CD14-positive monocyte (primary cell): Measurements from ENCODE around the gene RTP5. TPM values are rescaled to one million over a fixed set of nuclear protein-coding genes. Genes with fewer than 3 reads are reported as not detected.
"Not testable (repeated sequence)": the region's sequence is repeated elsewhere in the genome, so short reads cannot be mapped to it uniquely, and the experiment has no call there.

ENCODE experiments used
- DNase-seq, 3 donors: peaks; one replicate each; pipeline ENCODE4 v3.0.0-alpha.2; 2011 to 2022
- H2AFZ ChIP-seq: 2 replicates; pipeline ENCODE4 v1.6.0; 2012; ENCODE audit warnings: mild to moderate bottlenecking, low read depth, low read length, inconsistent platforms; ENCODE audit not compliant: insufficient read depth, poor library complexity, severe bottlenecking
- H3K27ac ChIP-seq, 2 donors: 1 replicate in 1 of 2; 2 replicates in 1 of 2; pipeline ENCODE4 v1.5.1; 2012 to 2013; ENCODE audit warnings: low read length in 2 of 2, control low read depth in 1 of 2, inconsistent platforms in 1 of 2, low read depth in 1 of 2, mild to moderate bottlenecking in 1 of 2
- H3K27me3 ChIP-seq, 2 donors: one replicate each; pipeline versions ENCODE4 v1.6.0 to v1.6.1; 2011 to 2013; ENCODE audit warnings: low read length in 2 of 2; ENCODE audit not compliant: control insufficient read depth in 2 of 2, insufficient read depth in 2 of 2
- H3K36me3 ChIP-seq, 2 donors: replicated peaks in 1 of 2; 1 replicate in 1 of 2; 2 replicates in 1 of 2; pipeline versions ENCODE4 v1.5.1 to v1.6.1; 2012 to 2013; ENCODE audit warnings: low read length in 2 of 2, control low read depth in 1 of 2, inconsistent platforms in 1 of 2, mild to moderate bottlenecking in 1 of 2; ENCODE audit not compliant: insufficient read depth in 2 of 2, control insufficient read depth in 1 of 2
- H3K4me1 ChIP-seq, 2 donors: 1 replicate in 1 of 2; 2 replicates in 1 of 2; pipeline versions ENCODE4 v1.5.1 to v1.6.1; 2012 to 2013; ENCODE audit warnings: low read length in 2 of 2, control low read depth in 1 of 2, inconsistent platforms in 1 of 2, mild to moderate bottlenecking in 1 of 2, moderate library complexity in 1 of 2; ENCODE audit not compliant: insufficient read depth in 2 of 2, control insufficient read depth in 1 of 2
- H3K4me2 ChIP-seq: replicated peaks from 2 replicates; pipeline ENCODE3; 2012; ENCODE audit warnings: low read length, moderate library complexity, mild to moderate bottlenecking; ENCODE audit not compliant: poor library complexity, severe bottlenecking; ENCODE audit errors: extremely low read depth
- H3K4me3 ChIP-seq, 3 experiments: fragments of 200-600 bp in 1 of 3; sonication (generic) in 1 of 3; replicated peaks in 1 of 3; 1 replicate in 2 of 3; 2 replicates in 1 of 3; pipeline ENCODE4 v1.5.1; 2011 to 2013; ENCODE audit warnings: low read length in 3 of 3, mild to moderate bottlenecking in 3 of 3, control low read depth in 2 of 3, low read depth in 2 of 3, inconsistent platforms in 1 of 3, moderate library complexity in 1 of 3
- H3K79me2 ChIP-seq: 2 replicates; pipeline ENCODE4 v1.6.0; 2012; ENCODE audit warnings: mild to moderate bottlenecking, control low read depth, inconsistent platforms, low read length, moderate library complexity; ENCODE audit not compliant: insufficient read depth
- H3K9ac ChIP-seq: 2 replicates; pipeline ENCODE4 v1.6.0; 2017; ENCODE audit warnings: low read length, mild to moderate bottlenecking; ENCODE audit not compliant: insufficient read depth, poor library complexity, severe bottlenecking
- H3K9me3 ChIP-seq, 2 donors: replicated peaks in 1 of 2; 1 replicate in 1 of 2; 2 replicates in 1 of 2; pipeline versions ENCODE4 v1.5.1 to v1.6.1; 2012 to 2013; ENCODE audit warnings: low read length in 2 of 2, control low read depth in 1 of 2; ENCODE audit not compliant: control insufficient read depth in 1 of 2, insufficient read depth in 1 of 2
- H4K20me1 ChIP-seq: 2 replicates; pipeline ENCODE4 v1.6.0; 2012; ENCODE audit warnings: mild to moderate bottlenecking, low read length, control low read depth, moderate library complexity; ENCODE audit not compliant: insufficient read depth
- H3K27ac Mint-ChIP-seq, 7 donors: one replicate each; pipeline ENCODE4 v1.8.0; 2020; ENCODE audit warnings: mild to moderate bottlenecking in 7 of 7, mixed read lengths in 7 of 7, moderate library complexity in 6 of 7, inconsistent platforms in 2 of 7
- H3K27me3 Mint-ChIP-seq, 3 donors: one replicate each; pipeline ENCODE4 v1.8.0; 2021 to 2022; ENCODE audit warnings: low read depth in 3 of 3, mild to moderate bottlenecking in 3 of 3, mixed read lengths in 3 of 3, moderate library complexity in 3 of 3, inconsistent platforms in 1 of 3
- H3K36me3 Mint-ChIP-seq, 2 donors: one replicate each; pipeline ENCODE4 v1.8.0; 2020; ENCODE audit warnings: mixed read lengths in 2 of 2, inconsistent platforms in 1 of 2, mild to moderate bottlenecking in 1 of 2
- H3K4me1 Mint-ChIP-seq: one replicate; pipeline ENCODE4 v1.8.0; 2020; ENCODE audit warnings: mild to moderate bottlenecking, mixed read lengths
- H3K4me3 Mint-ChIP-seq, 2 donors: one replicate each; pipeline ENCODE4 v1.8.0; 2020; ENCODE audit warnings: mild to moderate bottlenecking in 2 of 2, mixed read lengths in 2 of 2, moderate library complexity in 1 of 2
- H3K9me3 Mint-ChIP-seq, 7 donors: one replicate each; pipeline ENCODE4 v1.8.0; 2020 to 2022; ENCODE audit warnings: mixed read lengths in 7 of 7, mild to moderate bottlenecking in 6 of 7, moderate library complexity in 6 of 7, inconsistent platforms in 2 of 7
- WGBS: methylation state at CpG from one replicate; pipeline ENCODE4 v1.1.5; 2013; ENCODE audit warnings: missing lambda C conversion rate; ENCODE audit not compliant: insufficient coverage; 5-methylcytosine and 5-hydroxymethylcytosine counted together
- intact Hi-C, 2 donors: fragments of 100-400 bp; cut with micrococcal nuclease; formaldehyde crosslinking; loops; one replicate each; pipeline versions ENCODE4 v1.15.0 to v1.15.1; 2023
- polyA plus RNA-seq, 3 donors: library from polyadenylated mRNA; depleted of rRNA in 1 of 3; unstranded in 2 of 3; stranded (reverse) in 1 of 3; fragments of 300-500 nt in 2 of 3; fragments of >200 nt in 1 of 3; fragmentation: Illumina TruSeq in 2 of 3; gene quantifications; 1 replicate in 2 of 3; 2 replicates in 1 of 3; pipeline ENCODE4 v1.2.3, GENCODE V29; 2012 to 2021
- TF ChIP-seq, protein P1 (sequence below): fragments of 200-600 bp; IDR thresholded peaks from one replicate; pipeline ENCODE4 v1.8.0; 2022; ENCODE audit warnings: antibody characterized with exemption, mild to moderate bottlenecking

Gene RTP5
- polyA plus RNA-seq, 3 donors: 0.03 TPM; not detected in 2

DNA sequence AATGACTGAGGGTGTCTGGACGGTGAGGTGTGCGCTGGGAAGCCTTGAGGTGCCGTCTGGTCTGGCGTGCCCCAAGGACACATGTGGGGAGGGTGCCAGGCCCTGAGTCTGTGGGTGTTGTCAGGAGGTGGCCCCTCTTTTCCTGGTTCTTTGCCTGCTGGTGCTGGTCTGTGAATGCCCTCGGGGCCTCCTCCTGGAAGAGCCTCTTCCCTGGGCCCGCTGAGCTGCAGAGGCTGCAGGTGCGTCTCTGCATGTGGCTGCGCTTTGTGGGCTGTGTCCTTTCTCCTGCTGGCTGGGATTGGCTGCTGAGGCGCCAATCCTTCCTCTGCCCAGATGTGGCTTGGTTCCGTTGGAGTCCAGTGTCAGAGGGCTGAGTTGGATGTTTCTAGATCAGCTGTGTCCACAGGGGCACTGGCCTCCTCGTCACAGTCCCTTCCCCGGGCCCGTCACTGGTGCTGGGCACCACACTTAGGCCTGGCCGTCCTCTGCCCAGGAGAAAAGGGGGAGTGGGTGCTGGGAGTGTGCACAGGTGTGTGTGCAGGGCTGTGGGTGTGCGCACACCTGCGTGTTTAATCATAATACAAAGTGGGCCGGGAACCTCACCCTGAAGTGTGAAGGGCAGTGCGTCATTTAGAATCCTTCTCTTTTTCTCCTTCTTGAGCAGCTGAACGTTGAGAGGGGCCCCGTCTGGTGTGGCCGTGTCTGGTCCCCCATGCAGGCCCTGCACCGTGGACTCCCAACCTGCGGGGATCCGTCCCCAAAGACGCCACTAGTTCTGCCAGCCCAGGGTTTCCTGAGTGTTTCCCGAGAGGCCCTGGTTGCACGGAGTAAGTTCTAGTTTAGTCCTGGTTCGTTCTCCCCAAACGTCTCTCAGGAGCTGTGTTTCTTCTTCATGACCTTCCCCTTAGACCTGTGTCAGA is 35.5 kb downstream of the RTP5 start:
- Mint-ChIP-seq H3K9me3 (peaks cover 0 to 19% (median 4%) of the 10 kb centered on the region in 7 donors), H3K27me3 (peaks cover 0 to 26% (median 9%) of the 10 kb centered on the region in 3 donors), H3K36me3 (peaks cover 0 to 3% of the 10 kb centered on the region in 2 donors), H3K4me1 (peaks cover 2% of the 10 kb centered on the region), H3K4me3 (no peak overlapping the region), H3K27ac (no peak overlapping the region)
- no peak overlapping the region for H3K27ac ChIP-seq
- H3K9me3 ChIP-seq: peaks cover 0 to 3% of the 10 kb centered on the region in 2 donors
- H3K79me2 ChIP-seq: no peaks in the 10 kb centered on the region
- H3K27me3 ChIP-seq: peaks cover 0 to 16% of the 10 kb centered on the region in 2 donors
- H3K9ac ChIP-seq: no peak overlapping the region
- intact Hi-C loops: no loop called here
- DNase-seq: no peak
- H3K36me3 ChIP-seq: no peaks in the 10 kb centered on the region
- H3K4me1 ChIP-seq: no peaks in the 10 kb centered on the region
- no peaks in the 10 kb centered on the region for H4K20me1 ChIP-seq
- H3K4me3 ChIP-seq: no peak overlapping the region
- no peak overlapping the region for H2AFZ ChIP-seq
- WGBS: 94% methylated on average over 24 of the region's 29 CpGs
- TF ChIP-seq, protein P1, sequence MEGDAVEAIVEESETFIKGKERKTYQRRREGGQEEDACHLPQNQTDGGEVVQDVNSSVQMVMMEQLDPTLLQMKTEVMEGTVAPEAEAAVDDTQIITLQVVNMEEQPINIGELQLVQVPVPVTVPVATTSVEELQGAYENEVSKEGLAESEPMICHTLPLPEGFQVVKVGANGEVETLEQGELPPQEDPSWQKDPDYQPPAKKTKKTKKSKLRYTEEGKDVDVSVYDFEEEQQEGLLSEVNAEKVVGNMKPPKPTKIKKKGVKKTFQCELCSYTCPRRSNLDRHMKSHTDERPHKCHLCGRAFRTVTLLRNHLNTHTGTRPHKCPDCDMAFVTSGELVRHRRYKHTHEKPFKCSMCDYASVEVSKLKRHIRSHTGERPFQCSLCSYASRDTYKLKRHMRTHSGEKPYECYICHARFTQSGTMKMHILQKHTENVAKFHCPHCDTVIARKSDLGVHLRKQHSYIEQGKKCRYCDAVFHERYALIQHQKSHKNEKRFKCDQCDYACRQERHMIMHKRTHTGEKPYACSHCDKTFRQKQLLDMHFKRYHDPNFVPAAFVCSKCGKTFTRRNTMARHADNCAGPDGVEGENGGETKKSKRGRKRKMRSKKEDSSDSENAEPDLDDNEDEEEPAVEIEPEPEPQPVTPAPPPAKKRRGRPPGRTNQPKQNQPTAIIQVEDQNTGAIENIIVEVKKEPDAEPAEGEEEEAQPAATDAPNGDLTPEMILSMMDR: no peak
- H3K4me2 ChIP-seq: no peak overlapping the region

DNA sequence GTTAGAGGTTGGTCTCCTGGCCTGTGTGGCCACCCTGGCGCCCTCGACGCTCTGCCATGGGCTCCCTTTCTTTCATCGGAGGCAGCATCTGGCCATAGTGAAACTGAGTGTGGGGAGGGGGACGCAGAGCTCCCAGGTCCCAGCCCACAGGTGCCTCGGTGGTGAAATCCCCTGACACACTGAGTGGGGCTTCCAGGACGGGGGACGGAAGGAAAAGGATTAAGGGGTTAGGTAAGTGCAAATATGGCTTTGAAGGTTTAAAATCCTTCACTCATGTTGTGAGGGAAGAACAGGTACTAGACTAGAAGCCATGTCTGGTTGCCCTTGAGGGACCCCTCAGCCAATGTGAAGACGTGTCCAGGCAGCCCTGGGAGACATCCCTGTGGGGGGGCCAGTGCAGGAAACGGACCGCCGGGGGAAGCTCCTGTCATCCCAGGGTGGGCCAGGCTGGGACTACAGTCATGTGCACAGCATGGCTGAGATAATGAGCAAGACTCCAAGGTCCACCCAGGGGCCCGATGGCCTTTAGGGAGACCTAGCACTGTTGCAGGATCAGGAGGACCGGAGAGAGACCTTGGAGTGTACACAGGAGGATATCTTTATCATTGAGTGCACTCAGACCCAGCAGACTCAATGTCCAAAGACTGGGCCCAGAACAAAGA is 36.3 kb downstream of the RTP5 start:
- 96% methylated on average over 12 of the region's 14 CpGs for WGBS
- H3K36me3 Mint-ChIP-seq: peaks cover 0 to 7% of the 10 kb centered on the region in 2 donors
- H3K4me1 ChIP-seq: no peaks in the 10 kb centered on the region
- no peak overlapping the region for H3K9ac ChIP-seq
- peaks cover 2% of the 10 kb centered on the region for H3K4me1 Mint-ChIP-seq
- peak overlapping the region in 1 of 7 donors; percentile 18 for H3K27ac Mint-ChIP-seq
- intact Hi-C loops: no loop called here
- no peak for DNase-seq
- no peaks in the 10 kb centered on the region for H3K36me3 ChIP-seq
- no peak overlapping the region for H2AFZ ChIP-seq
- peaks cover 0 to 16% of the 10 kb centered on the region in 2 donors for H3K27me3 ChIP-seq
- H3K4me3 ChIP-seq: no peak overlapping the region
- TF ChIP-seq, protein P1: no peak
- no peaks in the 10 kb centered on the region for H3K79me2 ChIP-seq
- no peak overlapping the region for H3K4me3 Mint-ChIP-seq
- H3K27me3 Mint-ChIP-seq: peaks cover 0 to 25% (median 9%) of the 10 kb centered on the region in 3 donors
- H3K9me3 ChIP-seq: peaks cover 0 to 6% of the 10 kb centered on the region in 2 donors
- no peak overlapping the region for H3K4me2 ChIP-seq
- H4K20me1 ChIP-seq: no peaks in the 10 kb centered on the region
- H3K9me3 Mint-ChIP-seq: peaks cover 2 to 20% (median 7%) of the 10 kb centered on the region in 7 donors
- no peak overlapping the region for H3K27ac ChIP-seq

DNA sequence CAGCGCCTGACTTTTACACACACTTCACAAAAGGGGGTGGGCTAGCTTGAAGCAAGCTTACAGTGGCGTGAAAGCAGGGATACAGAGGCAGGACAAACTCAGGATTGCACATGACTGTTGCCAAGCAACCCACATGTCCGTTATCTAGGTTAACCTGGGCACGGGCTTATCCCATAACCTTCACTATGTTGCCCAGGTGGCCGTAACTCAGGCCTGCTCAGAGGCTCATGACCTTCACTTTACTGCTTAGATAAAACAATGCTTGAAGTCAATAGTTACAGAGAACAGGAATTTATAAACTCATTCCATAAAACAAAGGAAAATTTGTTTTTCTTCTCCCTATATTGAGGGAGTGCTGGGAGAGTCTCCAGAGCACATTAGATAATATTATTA is 36.8 kb downstream of the RTP5 start:
- intact Hi-C loops, H3K4me3 Mint-ChIP-seq, H3K27ac ChIP-seq, H3K9ac ChIP-seq, DNase-seq, H3K36me3 ChIP-seq, H3K4me1 Mint-ChIP-seq, H2AFZ ChIP-seq, H4K20me1 ChIP-seq, H3K4me3 ChIP-seq, H3K4me1 ChIP-seq, H3K4me2 ChIP-seq, H3K79me2 ChIP-seq: not testable (repeated sequence)
- H3K27ac Mint-ChIP-seq: peak overlapping the region in 1 of 7 donors; percentile 18
- H3K27me3 Mint-ChIP-seq: peaks cover 1 to 20% (median 9%) of the 10 kb centered on the region in 3 donors
- peaks cover 6 to 23% (median 8%) of the 10 kb centered on the region in 7 donors for H3K9me3 Mint-ChIP-seq
- Histone ChIP-seq H3K27me3 (peaks cover 0 to 12% of the 10 kb centered on the region in 2 donors), H3K9me3 (peaks cover 0 to 11% of the 10 kb centered on the region in 2 donors)
- WGBS: 97% methylated on average over 4 of the region's 5 CpGs
- peaks cover 2 to 12% of the 10 kb centered on the region in 2 donors for H3K36me3 Mint-ChIP-seq
